H9 (cell line): ENCODE data around the gene PRR35. TPM values are rescaled to one million over a fixed set of nuclear protein-coding genes. Genes with fewer than 3 reads are reported as not detected.
A peak's percentile ranks its signal among the peaks of the same experiment; 100 is the strongest.

Source experiments
- DNase-seq: peaks from one replicate; pipeline ENCODE4 v3.0.0-alpha.2; 2017
- H2AFZ ChIP-seq: one replicate; pipeline ENCODE4 v1.6.1; 2013; ENCODE audit warnings: mild to moderate bottlenecking, low read length, control low read depth, moderate library complexity
- H2AK5ac ChIP-seq: 2 replicates; pipeline ENCODE4 v1.6.1; 2013; ENCODE audit warnings: low read length, control low read depth, mixed read lengths; ENCODE audit not compliant: insufficient read length
- H2BK120ac ChIP-seq: one replicate; pipeline ENCODE4 v1.6.1; 2013; ENCODE audit warnings: low read depth, mild to moderate bottlenecking, low read length, control low read depth, inconsistent platforms; ENCODE audit not compliant: poor library complexity, severe bottlenecking
- H2BK12ac ChIP-seq: 2 replicates; pipeline ENCODE4 v1.6.1; 2013; ENCODE audit warnings: low read length, control low read depth, mixed read lengths, low read depth; ENCODE audit not compliant: insufficient read length
- H2BK15ac ChIP-seq: 2 replicates; pipeline ENCODE4 v1.6.1; 2013; ENCODE audit warnings: low read depth, low read length, control low read depth
- H2BK20ac ChIP-seq: one replicate; pipeline ENCODE4 v1.6.1; 2013; ENCODE audit warnings: low read depth, mild to moderate bottlenecking, low read length, control low read depth, inconsistent platforms; ENCODE audit not compliant: poor library complexity, severe bottlenecking
- H2BK5ac ChIP-seq: 2 replicates; pipeline ENCODE4 v1.6.1; 2013; ENCODE audit warnings: low read length, control low read depth, mixed read lengths; ENCODE audit not compliant: insufficient read length
- H3K14ac ChIP-seq: 2 replicates; pipeline ENCODE4 v1.6.1; 2013; ENCODE audit warnings: low read length, control low read depth; ENCODE audit not compliant: insufficient read depth
- H3K18ac ChIP-seq: 2 replicates; pipeline ENCODE4 v1.6.1; 2013; ENCODE audit warnings: low read depth, mild to moderate bottlenecking, mixed read lengths, low read length, control low read depth; ENCODE audit not compliant: insufficient read length
- H3K23ac ChIP-seq: 2 replicates; pipeline ENCODE4 v1.6.1; 2013; ENCODE audit warnings: low read length, control low read depth, mixed read lengths, low read depth; ENCODE audit not compliant: insufficient read length
- H3K23me2 ChIP-seq: 2 replicates; pipeline ENCODE4 v1.6.1; 2013; ENCODE audit warnings: low read depth, mild to moderate bottlenecking, mixed read lengths, low read length, control low read depth; ENCODE audit not compliant: insufficient read length, poor library complexity, severe bottlenecking
- H3K27ac ChIP-seq: 2 replicates; pipeline ENCODE4 v1.5.1; 2013; ENCODE audit warnings: low read length, control low read depth, mixed read lengths, low read depth; ENCODE audit not compliant: insufficient read length
- H3K27me3 ChIP-seq: 2 replicates; pipeline ENCODE4 v1.6.1; 2013; ENCODE audit warnings: low read length, control low read depth, inconsistent platforms; ENCODE audit not compliant: insufficient read depth
- H3K4ac ChIP-seq: 2 replicates; pipeline ENCODE4 v1.6.1; 2013; ENCODE audit warnings: low read depth, mild to moderate bottlenecking, control low read depth, inconsistent platforms, low read length, moderate library complexity
- H3K4me1 ChIP-seq: 2 replicates; pipeline ENCODE4 v1.6.1; 2013; ENCODE audit warnings: low read length, control low read depth, inconsistent platforms; ENCODE audit not compliant: insufficient read depth
- H3K4me2 ChIP-seq: 2 replicates; pipeline ENCODE4 v1.6.1; 2013; ENCODE audit warnings: low read length, control low read depth, mixed read lengths; ENCODE audit not compliant: insufficient read length, insufficient read depth
- H3K56ac ChIP-seq: 2 replicates; pipeline ENCODE4 v1.6.1; 2013; ENCODE audit warnings: low read depth, mild to moderate bottlenecking, mixed read lengths, low read length, control low read depth; ENCODE audit not compliant: insufficient read length
- H3K79me1 ChIP-seq: 2 replicates; pipeline ENCODE4 v1.6.1; 2013; ENCODE audit warnings: low read depth, mild to moderate bottlenecking, moderate library complexity, low read length, control low read depth, inconsistent platforms; ENCODE audit not compliant: insufficient read depth, poor library complexity, severe bottlenecking
- H3K79me2 ChIP-seq: 2 replicates; pipeline ENCODE4 v1.6.1; 2013; ENCODE audit warnings: low read length, control low read depth, inconsistent platforms; ENCODE audit not compliant: insufficient read depth
- H3K9ac ChIP-seq: 2 replicates; pipeline ENCODE4 v1.6.1; 2013; ENCODE audit warnings: low read length, control low read depth, mixed read lengths; ENCODE audit not compliant: insufficient read length; ENCODE audit errors: extremely low read depth
- H3K9me3 ChIP-seq: one replicate; pipeline ENCODE4 v1.6.1; 2013; ENCODE audit warnings: low read depth, low read length, inconsistent platforms; ENCODE audit not compliant: control insufficient read depth
- H3T11ph ChIP-seq: one replicate; pipeline ENCODE4 v1.6.1; 2013; ENCODE audit warnings: mild to moderate bottlenecking, low read length, control low read depth, inconsistent platforms
- H4K20me1 ChIP-seq: one replicate; pipeline ENCODE4 v1.6.1; 2013; ENCODE audit not compliant: control insufficient read depth, insufficient read length, insufficient read depth
- H4K5ac ChIP-seq: 2 replicates; pipeline ENCODE4 v1.6.1; 2013; ENCODE audit warnings: low read depth, mild to moderate bottlenecking, mixed read lengths, low read length, control low read depth; ENCODE audit not compliant: insufficient read length
- H4K8ac ChIP-seq: replicated peaks from 2 replicates; pipeline ENCODE4 v1.6.1; 2013; ENCODE audit warnings: low read length, control low read depth, mixed read lengths, low read depth; ENCODE audit not compliant: insufficient read length
- H4K91ac ChIP-seq: 2 replicates; pipeline ENCODE4 v1.6.1; 2013; ENCODE audit warnings: low read depth, mild to moderate bottlenecking, moderate library complexity, mixed read lengths, low read length, control low read depth; ENCODE audit not compliant: insufficient read length
- H3K27ac Mint-ChIP-seq, 3 experiments: 2 replicates in 2 of 3; 3 replicates in 1 of 3; pipeline ENCODE4 v1.8.0; 2020 to 2021; ENCODE audit warnings: mixed read lengths in 3 of 3, mild to moderate bottlenecking in 1 of 3, moderate library complexity in 1 of 3
- H3K27me3 Mint-ChIP-seq: 2 replicates; pipeline ENCODE4 v1.8.0; 2021; ENCODE audit warnings: low read depth, mild to moderate bottlenecking, moderate library complexity, mixed read lengths
- H3K36me3 Mint-ChIP-seq, 3 experiments: 2 replicates in 2 of 3; 3 replicates in 1 of 3; pipeline ENCODE4 v1.8.0; 2020 to 2021; ENCODE audit warnings: low read depth in 3 of 3, mixed read lengths in 3 of 3; ENCODE audit not compliant: insufficient read depth in 1 of 3
- H3K4me1 Mint-ChIP-seq, 2 experiments: 2 replicates each; pipeline ENCODE4 v1.8.0; 2020; ENCODE audit warnings: mixed read lengths in 2 of 2
- H3K4me3 Mint-ChIP-seq, 2 experiments: 2 replicates in 1 of 2; 3 replicates in 1 of 2; pipeline ENCODE4 v1.8.0; 2020 to 2021; ENCODE audit warnings: mild to moderate bottlenecking in 2 of 2, mixed read lengths in 2 of 2, moderate library complexity in 1 of 2
- H3K9me3 Mint-ChIP-seq, 2 experiments: 2 replicates in 1 of 2; 3 replicates in 1 of 2; pipeline ENCODE4 v1.8.0; 2020; ENCODE audit warnings: mild to moderate bottlenecking in 2 of 2, mixed read lengths in 2 of 2, moderate library complexity in 1 of 2
- WGBS: extraction: QIAGEN DNeasy Blood & Tissue Kit; methylation state at CpG from one replicate; pipeline ENCODE4 v1.1.7; 2013; ENCODE audit warnings: missing lambda C conversion rate, low lambda C conversion rate, mixed read lengths; ENCODE audit not compliant: insufficient read length; ENCODE audit errors: extremely low coverage; 5-methylcytosine and 5-hydroxymethylcytosine counted together
- total RNA-seq: library from RNA; stranded (reverse); gene quantifications from 2 replicates; pipeline ENCODE4 v1.2.1, GENCODE V29; 2021
- TF ChIP-seq, protein P1 (sequence below): fragments of 200-600 bp; sonication (generic); conservative IDR thresholded peaks from 3 replicates; pipeline ENCODE4 v1.8.0; 2021; ENCODE audit warnings: antibody characterized with exemption, mild to moderate bottlenecking

The PRR35 gene
- total RNA-seq, 1 experiment from 2014 or later, result 0.33 TPM

DNA sequence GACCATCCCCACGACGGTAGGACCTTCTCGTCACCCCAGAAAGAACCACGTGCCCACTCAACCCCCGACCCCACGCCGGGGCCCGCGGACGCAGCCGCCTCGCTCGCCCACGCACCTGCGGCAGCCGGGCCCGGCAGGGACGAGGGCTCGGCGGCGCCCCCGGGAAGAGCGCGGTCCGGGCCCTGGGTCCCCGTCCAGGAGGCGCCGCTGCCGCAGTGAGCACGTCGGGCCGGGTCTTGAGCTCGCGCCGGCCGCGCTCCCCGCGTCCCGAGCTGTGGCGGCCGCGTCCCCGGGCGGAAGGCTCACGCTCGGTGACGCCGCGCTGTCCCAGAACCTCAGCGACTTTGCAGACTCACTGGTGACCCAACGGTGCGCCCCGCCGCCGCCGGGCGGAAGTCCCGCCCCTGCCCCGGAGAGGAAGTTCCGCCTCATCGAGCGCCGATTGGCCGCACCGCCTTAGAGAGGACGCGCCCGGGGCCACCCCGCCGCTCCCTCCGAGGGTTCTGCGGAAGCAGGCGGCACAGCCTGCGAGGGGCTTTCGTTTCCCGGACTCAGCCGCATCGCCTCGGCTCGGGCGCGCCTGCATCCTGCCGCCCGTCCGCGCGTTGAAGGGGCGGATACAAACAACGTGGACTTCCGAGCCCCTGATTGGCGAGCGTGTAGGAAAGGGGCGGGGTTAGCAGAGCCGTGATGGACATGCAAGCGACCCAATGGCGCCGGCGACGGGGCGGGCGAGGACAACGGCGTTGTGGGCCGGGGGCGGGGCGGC is 28.9 kb downstream of the PRR35 start:
- H3K4me3 Mint-ChIP-seq, result peak overlapping the region; percentile 94 to 99
- TF ChIP-seq, protein P1, sequence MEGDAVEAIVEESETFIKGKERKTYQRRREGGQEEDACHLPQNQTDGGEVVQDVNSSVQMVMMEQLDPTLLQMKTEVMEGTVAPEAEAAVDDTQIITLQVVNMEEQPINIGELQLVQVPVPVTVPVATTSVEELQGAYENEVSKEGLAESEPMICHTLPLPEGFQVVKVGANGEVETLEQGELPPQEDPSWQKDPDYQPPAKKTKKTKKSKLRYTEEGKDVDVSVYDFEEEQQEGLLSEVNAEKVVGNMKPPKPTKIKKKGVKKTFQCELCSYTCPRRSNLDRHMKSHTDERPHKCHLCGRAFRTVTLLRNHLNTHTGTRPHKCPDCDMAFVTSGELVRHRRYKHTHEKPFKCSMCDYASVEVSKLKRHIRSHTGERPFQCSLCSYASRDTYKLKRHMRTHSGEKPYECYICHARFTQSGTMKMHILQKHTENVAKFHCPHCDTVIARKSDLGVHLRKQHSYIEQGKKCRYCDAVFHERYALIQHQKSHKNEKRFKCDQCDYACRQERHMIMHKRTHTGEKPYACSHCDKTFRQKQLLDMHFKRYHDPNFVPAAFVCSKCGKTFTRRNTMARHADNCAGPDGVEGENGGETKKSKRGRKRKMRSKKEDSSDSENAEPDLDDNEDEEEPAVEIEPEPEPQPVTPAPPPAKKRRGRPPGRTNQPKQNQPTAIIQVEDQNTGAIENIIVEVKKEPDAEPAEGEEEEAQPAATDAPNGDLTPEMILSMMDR, result no peak

More for the DNA sequence above, 28.9 kb downstream of the PRR35 start:
- H3K27me3 ChIP-seq, result peaks cover 7% of the 10 kb centered on the region; the same call in 1 of the 2 replicates
- no peak overlapping the region for H2BK20ac ChIP-seq
- H4K5ac ChIP-seq, result no peak overlapping the region
- H3K56ac ChIP-seq, result no peak overlapping the region
- Mint-ChIP-seq H3K27ac (peak overlapping the region; percentile 99 to 100 (median 100)), H3K27me3 (peaks cover 49% of the 10 kb centered on the region), H3K36me3 (peaks cover 0 to 12% (median 7%) of the 10 kb centered on the region in 3 experiments; a peak in 6 of 7 replicates), H3K4me1 (peaks cover 16 to 25% of the 10 kb centered on the region in 2 experiments), H3K9me3 (0 out of 5 replicates have a peak, but pooled peaks cover 0 to 3% of the 10 kb centered on the region in 2 experiments)
- no peak overlapping the region for H2BK12ac ChIP-seq
- H3K4me1 ChIP-seq, result no peaks in the 10 kb centered on the region
- H3K23ac ChIP-seq, result no peak overlapping the region
- H2BK15ac ChIP-seq, result no peak overlapping the region
- no CpG with 5 or more reads among the region's 107 CpGs for WGBS
- no peak overlapping the region for H2BK5ac ChIP-seq
- no peaks in the 10 kb centered on the region for H3K9me3 ChIP-seq
- H3K18ac ChIP-seq, result peak overlapping the region; percentile 99
- H3K79me1 ChIP-seq, result peaks cover 3% of the 10 kb centered on the region
- peak; percentile 96 for DNase-seq
- H3K27ac ChIP-seq, result peak overlapping the region; percentile 14
- H2AFZ ChIP-seq, result no peak overlapping the region
- H3K14ac ChIP-seq, result peak overlapping the region; percentile 99
- no peak overlapping the region for H4K91ac ChIP-seq
- H2AK5ac ChIP-seq, result no peak overlapping the region
- H3K9ac ChIP-seq, result peak overlapping the region; percentile 78
- no peak overlapping the region for H3K4ac ChIP-seq
- no peaks in the 10 kb centered on the region; the same call in 1 of the 2 replicates for H3K79me2 ChIP-seq
- H4K20me1 ChIP-seq, result no peaks in the 10 kb centered on the region
- H3K4me2 ChIP-seq, result peak overlapping the region; percentile 55
- no peak overlapping the region for H2BK120ac ChIP-seq
- H4K8ac ChIP-seq, result no peak overlapping the region
- H3K23me2 ChIP-seq, result peaks cover 5% of the 10 kb centered on the region
- no peak overlapping the region for H3T11ph ChIP-seq
